Ishikawa (cell line): ENCODE data around the gene KCNK7.

Experiments used
- CREB1 ChIP-seq: IDR thresholded peaks from 2 replicates; pipeline ENCODE4 v1.6.1; 2012; ENCODE audit warnings: low read depth
- EGR1 ChIP-seq: IDR thresholded peaks from 2 replicates; pipeline ENCODE4 v1.6.1; 2012
- EP300 ChIP-seq: IDR thresholded peaks from 2 replicates; pipeline ENCODE4 v1.6.1; 2012; ENCODE audit warnings: borderline replicate concordance
- FOXM1 ChIP-seq: IDR thresholded peaks from 2 replicates; pipeline ENCODE4 v1.6.1; 2012; ENCODE audit warnings: low read depth, borderline replicate concordance
- MAX ChIP-seq: IDR thresholded peaks from 2 replicates; pipeline ENCODE4 v1.6.1; 2012
- RAD21 ChIP-seq: IDR thresholded peaks from 2 replicates; pipeline ENCODE4 v1.6.1; 2012; ENCODE audit warnings: low read depth
- TAF1 ChIP-seq: IDR thresholded peaks from 2 replicates; pipeline ENCODE4 v1.6.1; 2012; ENCODE audit warnings: low read depth, mild to moderate bottlenecking
- YY1 ChIP-seq: IDR thresholded peaks from 2 replicates; pipeline ENCODE4 v1.6.1; 2012; ENCODE audit warnings: low read depth

- TF ChIP-seq EP300 (no peak), TAF1 (no peak), CREB1 (no peak), EGR1 (peak; percentile 43; the same call in 1 of the 2 replicates), MAX (no peak), RAD21 (no peak), FOXM1 (no peak), YY1 (no peak)
Measured at GRCh38 chr11:65575568-65576231, 19.9 kb downstream of the KCNK7 start, which contains the start of gene EHBP1L1.
